Caco-2 (cell line): ENCODE measurements around the gene CEP131. TPM values are rescaled to one million over a fixed set of nuclear protein-coding genes. Genes with fewer than 3 reads are reported as not detected.

ENCODE experiments used
- BruUV-seq: library from RNA; stranded (reverse); fragments of 400-500 nt; replicated peaks from 2 replicates; lab custom pipeline; 2021; lab: Mats Ljungman, UMichigan
- CTCF ChIA-PET: fragments of 300-600 bp; sonication (Branson Sonifier 250); formaldehyde crosslinking; loops from one replicate; lab custom pipeline; 2022; ENCODE audit warnings: antibody characterized with exemption; lab: Charles Lee
- POLR2A ChIA-PET: fragments of 300-600 bp; sonication (Branson Sonifier 250); formaldehyde crosslinking; loops from one replicate; lab custom pipeline; 2022; ENCODE audit warnings: antibody characterized with exemption; lab: Charles Lee
- DNase-seq, 2 experiments: peaks; one replicate each; pipeline versions ENCODE4 v3.0.0 to v3.0.0-alpha.2; 2020 to 2022
- H3K27me3 ChIP-seq: replicated peaks from 2 replicates; pipeline ENCODE4 v1.6.0; 2011; ENCODE audit warnings: low read length; ENCODE audit not compliant: control insufficient read depth, insufficient read depth
- H3K36me3 ChIP-seq: 2 replicates; pipeline ENCODE4 v1.5.1; 2011; ENCODE audit warnings: low read length; ENCODE audit not compliant: control insufficient read depth, insufficient read depth
- H3K4me1 ChIP-seq: fragments of 250-450 bp; sonication (Bioruptor Pico); 2 replicates; pipeline ENCODE4 v1.5.1; 2020; ENCODE audit warnings: mild to moderate bottlenecking
- H3K4me3 ChIP-seq: 2 replicates; pipeline ENCODE4 v1.5.1; 2011; ENCODE audit warnings: low read depth, mild to moderate bottlenecking, control low read depth, low read length
- H3K9me3 ChIP-seq: fragments of 250-450 bp; sonication (Bioruptor Pico); 2 replicates; pipeline ENCODE4 v1.5.1; 2020; ENCODE audit warnings: mild to moderate bottlenecking, moderate library complexity
- H3K27ac Mint-ChIP-seq: one replicate; pipeline ENCODE4 v1.8.0; 2022; ENCODE audit warnings: mixed read lengths; ENCODE audit not compliant: unreplicated experiment
- H3K27me3 Mint-ChIP-seq: one replicate; pipeline ENCODE4 v1.8.0; 2022; ENCODE audit warnings: mixed read lengths; ENCODE audit not compliant: insufficient read depth, unreplicated experiment
- H3K36me3 Mint-ChIP-seq: one replicate; pipeline ENCODE4 v1.8.0; 2022; ENCODE audit warnings: mild to moderate bottlenecking, mixed read lengths; ENCODE audit not compliant: insufficient read depth, unreplicated experiment
- H3K4me1 Mint-ChIP-seq: one replicate; pipeline ENCODE4 v1.8.0; 2022; ENCODE audit warnings: low read depth, mixed read lengths; ENCODE audit not compliant: unreplicated experiment
- H3K4me3 Mint-ChIP-seq: one replicate; pipeline ENCODE4 v1.8.0; 2022; ENCODE audit warnings: mild to moderate bottlenecking, moderate library complexity, mixed read lengths; ENCODE audit not compliant: unreplicated experiment
- H3K9me3 Mint-ChIP-seq: one replicate; pipeline ENCODE4 v1.8.0; 2022; ENCODE audit warnings: mixed read lengths; ENCODE audit not compliant: unreplicated experiment
- CTCF ChIP-seq, 2 experiments: fragments of 200-600 bp in 1 of 2; IDR thresholded peaks; 1 replicate in 1 of 2; 2 replicates in 1 of 2; pipeline versions ENCODE4 v1.5.1 to v1.8.0; 2011 to 2022; ENCODE audit warnings: antibody characterized with exemption in 1 of 2, control low read depth in 1 of 2, inconsistent platforms in 1 of 2, low read depth in 1 of 2, low read length in 1 of 2, mild to moderate bottlenecking in 1 of 2, moderate library complexity in 1 of 2; ENCODE audit not compliant: insufficient read depth in 1 of 2, severe bottlenecking in 1 of 2, unreplicated experiment in 1 of 2
- intact Hi-C: fragments of 100-400 bp; cut with micrococcal nuclease; formaldehyde crosslinking; loops from one replicate; pipeline ENCODE4 v1.10.0; 2022; ENCODE audit not compliant: unreplicated experiment
- total RNA-seq: library from RNA; stranded (reverse); gene quantifications from 2 replicates; pipeline ENCODE4 v1.2.3, GENCODE V29; 2022

The CEP131 gene
- total RNA-seq, 1 experiment from 2014 or later, result 28.4 TPM

DNA sequence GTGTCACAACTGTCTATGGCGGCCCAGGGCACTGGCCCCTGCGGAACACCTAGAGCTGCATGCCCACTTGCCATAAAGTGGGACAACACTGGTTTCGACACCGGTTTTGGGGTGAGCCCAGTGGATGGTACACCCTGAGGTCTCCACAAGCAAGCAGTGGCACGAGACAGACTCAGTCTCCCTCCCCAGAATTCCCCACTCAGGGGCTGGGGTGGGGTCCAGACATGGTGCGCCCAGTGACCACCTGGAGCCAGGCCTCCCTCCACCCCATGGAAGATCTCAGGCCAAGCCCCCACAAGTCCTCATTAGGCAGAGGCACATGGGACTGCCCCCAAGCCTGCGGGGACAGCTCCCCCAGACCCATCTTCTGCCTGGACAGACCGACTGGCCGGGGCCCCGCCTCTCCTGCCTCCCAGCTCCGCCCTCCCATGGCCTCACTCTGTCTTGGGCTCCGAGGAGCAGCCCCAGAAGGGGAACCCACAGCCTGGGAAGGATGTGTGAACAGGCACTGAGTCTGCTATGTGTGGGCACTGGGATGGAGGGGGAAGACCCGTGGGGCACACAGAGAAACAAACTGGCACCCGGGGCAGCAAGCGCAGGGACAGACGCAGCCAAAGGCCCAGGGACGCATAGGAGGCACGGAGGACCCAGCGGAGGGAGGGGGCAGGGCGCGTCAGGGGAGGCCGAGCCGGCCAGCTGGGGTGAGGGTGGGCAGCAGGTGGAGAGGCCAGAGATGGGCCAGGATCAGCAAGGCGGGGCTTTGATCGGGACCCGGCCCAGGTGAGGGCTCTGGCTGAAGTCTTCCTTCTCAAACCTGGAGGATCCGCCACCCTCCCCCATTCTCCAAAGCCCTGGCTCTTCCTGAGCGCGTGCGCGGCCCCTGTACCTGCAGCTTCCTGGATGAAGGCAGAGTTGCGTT, 13.3 kb upstream of the CEP131 start:
- no TSS peak for BruUV-seq
- ChIA-PET POLR2A (interaction anchor here (1.3 kb wide), 1 partner anchor 13 kb away, joined by 8 read pairs; the partner anchor contains the start of gene CEP131), CTCF (interaction anchor here (0.5 to 0.6 kb wide), 2 partner anchors 56 to 120 kb away, joined by 3 read pairs; no protein-coding TSS in a partner anchor)
- Mint-ChIP-seq H3K27me3 (no peaks in the 10 kb centered on the region), H3K9me3 (no peaks in the 10 kb centered on the region), H3K4me3 (no peak overlapping the region), H3K36me3 (peaks cover 31% of the 10 kb centered on the region), H3K4me1 (peaks cover 13% of the 10 kb centered on the region), H3K27ac (no peak overlapping the region)
- peaks cover 3% of the 10 kb centered on the region for H3K36me3 ChIP-seq
- intact Hi-C loops, result no loop called here
- peaks cover 31% of the 10 kb centered on the region for H3K4me1 ChIP-seq
- no peak overlapping the region for H3K4me3 ChIP-seq
- no peaks in the 10 kb centered on the region for H3K27me3 ChIP-seq
- H3K9me3 ChIP-seq, result no peaks in the 10 kb centered on the region
- no peak for DNase-seq
- no peak for TF ChIP-seq CTCF (IDR thresholded peaks at IDR 0.05; ENCODE audit: insufficient read depth in 1 of 2, low read depth in 1 of 2, low read length in 1 of 2, severe bottlenecking in 1 of 2, unreplicated experiment in 1 of 2)

- H3K9me3 Mint-ChIP-seq, result no peaks in the 10 kb centered on the region
- peaks cover 13% of the 10 kb centered on the region for H3K4me1 Mint-ChIP-seq
- intact Hi-C loops, result no loop called here
- H3K4me3 Mint-ChIP-seq, result peak overlapping the region; percentile 17
- Histone ChIP-seq H3K9me3 (no peaks in the 10 kb centered on the region), H3K36me3 (peaks cover 5% of the 10 kb centered on the region), H3K27me3 (no peaks in the 10 kb centered on the region), H3K4me3 (peak overlapping the region; percentile 7; the same call in 1 of the 2 replicates), H3K4me1 (peaks cover 31% of the 10 kb centered on the region)
- no peaks in the 10 kb centered on the region for H3K27me3 Mint-ChIP-seq
- H3K36me3 Mint-ChIP-seq, result peaks cover 32% of the 10 kb centered on the region
- ChIA-PET CTCF (interaction anchor here (0.5 to 1.2 kb wide), 3 partner anchors 12 to 92 kb away, joined by 3 to 4 read pairs (median 3); partner anchors contain the start of gene CEP131), POLR2A (interaction anchor here (0.6 to 1.3 kb wide), 3 partner anchors 9 to 397 kb away, joined by 3 to 8 read pairs (median 5); partner anchors contain the start of gene CEP131)
- no peak for TF ChIP-seq CTCF (IDR thresholded peaks at IDR 0.05; ENCODE audit: insufficient read depth in 1 of 2, low read depth in 1 of 2, low read length in 1 of 2, severe bottlenecking in 1 of 2, unreplicated experiment in 1 of 2)
- H3K27ac Mint-ChIP-seq, result peak overlapping the region; percentile 5
- no TSS peak for BruUV-seq
- DNase-seq, result peak; percentile 75 to 87
These were observed 12.4 kb upstream of the CEP131 start for GRCh38 chr17:81234940-81235821.
